H4 (cell line): ENCODE results near the gene FAM168A. TPM values are rescaled to one million over a fixed set of nuclear protein-coding genes. Genes with fewer than 3 reads are reported as not detected.

Source experiments
- total RNA-seq: library from RNA; depleted of rRNA; stranded (reverse); fragments of >200 nt; shearing (Covaris generic); gene quantifications from 2 replicates; pipeline ENCODE4 v1.2.3, GENCODE V29; 2014; rRNA removed

Gene FAM168A
- total RNA-seq, 1 experiment from 2014 or later = 14.6 TPM

Other genes with a start within 250 kb of the FAM168A start
- gene RELT, start 221.7 kb downstream of the FAM168A start, total RNA-seq = 2.1 and 2.2 TPM in 2 replicates
- gene PLEKHB1, start 48.5 kb upstream of the FAM168A start, total RNA-seq = 0.10 TPM in 1 of 2 replicates, not detected in the other
- 31.6 and 47.8 TPM in 2 replicates for gene RAB6A, start 163.0 kb upstream of the FAM168A start, total RNA-seq
- gene MRPL48, start 189.8 kb upstream of the FAM168A start, total RNA-seq = 46.7 and 167 TPM in 2 replicates